OCI-LY3 (cell line): Measurements from ENCODE around the gene AQP5.

Experiments
- CTCF ChIP-seq: fragments of 200-600, 300-600 bp; sonication (generic); IDR thresholded peaks from 2 replicates; pipeline ENCODE4 v1.5.1; 2014; ENCODE audit warnings: antibody characterized with exemption, low read length, low read depth
- EZH2phosphoT487 ChIP-seq: fragments of 200-600 bp; shearing (Covaris generic); IDR thresholded peaks from 2 replicates; pipeline ENCODE4 v1.6.1; 2018; ENCODE audit warnings: antibody characterized with exemption, mixed run types, low read depth

- TF ChIP-seq CTCF (no peak), EZH2phosphoT487 (no peak)
These were observed 11.1 kb downstream of the AQP5 start, which contains the start of gene AQP6 for GRCh38 chr12:49972641-49973360.
